Activated naive CD4-positive, alpha-beta T cell treated with anti-CD3 and anti-CD28 coated beads, Interleukin-2, amount 50 U/mL, for 72 hours (primary cell): Measurements from ENCODE around the gene HEPACAM. TPM values are rescaled to one million over a fixed set of nuclear protein-coding genes. Genes with fewer than 3 reads are reported as not detected.
"Not testable (repeated sequence)": the region's sequence is repeated elsewhere in the genome, so short reads cannot be mapped to it uniquely, and the experiment has no call there.

ENCODE experiments used
- ATAC-seq, 2 donors: fragments of 150-1000 bp; cut with Tn5 transposase; 2 replicates each; pipeline ENCODE4 v1.10.0; 2021; ENCODE audit warnings: mild to moderate bottlenecking in 2 of 2, moderate library complexity in 2 of 2
- DNase-seq, 2 donors: peaks; one replicate each; pipeline ENCODE4 v3.0.0; 2021 to 2022; ENCODE audit warnings: low spot score in 2 of 2
- H3K27ac Mint-ChIP-seq, 2 donors: one replicate each; pipeline ENCODE4 v1.8.0; 2022; ENCODE audit warnings: mild to moderate bottlenecking in 2 of 2, mixed read lengths in 2 of 2
- H3K36me3 Mint-ChIP-seq, 2 donors: one replicate each; pipeline ENCODE4 v1.8.0; 2022; ENCODE audit warnings: mixed read lengths in 2 of 2
- H3K9me3 Mint-ChIP-seq, 2 donors: one replicate each; pipeline ENCODE4 v1.8.0; 2022; ENCODE audit warnings: mixed read lengths in 2 of 2
- total RNA-seq, 2 donors: library from RNA; stranded (reverse); gene quantifications; one replicate each; pipeline ENCODE4 v1.2.3, GENCODE V29; 2022

Gene HEPACAM
- not detected for total RNA-seq

DNA sequence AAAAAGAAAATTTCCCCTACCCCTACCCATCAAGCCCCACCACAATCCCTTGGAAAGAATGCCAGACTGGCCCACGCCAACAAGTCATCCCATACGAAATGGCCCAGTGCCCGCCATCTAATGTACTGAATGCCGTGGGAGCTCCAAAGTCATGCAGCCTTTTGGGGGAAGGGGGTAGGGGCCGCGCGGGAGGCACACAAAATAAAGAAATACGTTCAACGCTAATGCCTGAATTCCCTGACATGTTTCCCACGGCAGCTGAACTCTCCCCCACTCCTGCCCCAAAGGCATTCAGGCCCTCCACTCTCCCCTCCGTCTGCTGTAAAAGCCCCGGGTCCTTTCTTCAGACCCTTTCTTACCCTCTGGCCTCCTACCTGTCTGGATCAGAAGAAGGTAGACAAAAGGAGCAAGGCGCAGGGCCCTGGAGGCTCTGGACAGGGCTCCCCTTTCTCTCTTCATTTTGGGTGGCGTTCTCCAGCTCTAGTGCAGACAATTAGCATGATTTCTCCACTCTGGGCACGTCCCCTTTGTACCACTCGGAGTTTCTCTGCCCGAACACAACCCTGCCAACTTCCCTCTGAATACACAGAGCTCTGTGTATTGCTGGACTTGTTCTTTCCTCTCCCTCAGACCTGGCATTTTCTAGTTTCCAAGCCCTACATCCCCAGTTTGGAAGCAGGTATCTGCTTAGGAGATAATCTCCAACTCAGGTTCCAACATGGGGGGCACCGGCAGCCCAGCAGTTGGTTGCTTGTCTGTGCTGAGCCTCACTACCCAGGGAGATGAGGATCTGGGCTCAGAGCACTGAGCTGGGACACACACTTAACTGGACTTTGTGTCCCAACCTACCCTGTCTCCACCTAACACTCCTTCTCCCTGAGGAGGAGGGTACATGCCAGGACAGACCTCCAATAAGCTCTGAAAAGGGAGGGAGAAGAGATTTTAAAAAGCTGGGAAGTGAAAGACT lies at the start of gene HEPACAM:
TSS of gene HEPACAM (minus strand) at position 500 of the 967 bp plus-strand sequence. CDS start at position 459, 41 bp downstream.
- Mint-ChIP-seq H3K9me3 (no peaks in the 10 kb centered on the region), H3K36me3 (no peaks in the 10 kb centered on the region), H3K27ac (no peak within 1 kb of the TSS)
- DNase-seq (no peak), ATAC-seq (no peak)

DNA sequence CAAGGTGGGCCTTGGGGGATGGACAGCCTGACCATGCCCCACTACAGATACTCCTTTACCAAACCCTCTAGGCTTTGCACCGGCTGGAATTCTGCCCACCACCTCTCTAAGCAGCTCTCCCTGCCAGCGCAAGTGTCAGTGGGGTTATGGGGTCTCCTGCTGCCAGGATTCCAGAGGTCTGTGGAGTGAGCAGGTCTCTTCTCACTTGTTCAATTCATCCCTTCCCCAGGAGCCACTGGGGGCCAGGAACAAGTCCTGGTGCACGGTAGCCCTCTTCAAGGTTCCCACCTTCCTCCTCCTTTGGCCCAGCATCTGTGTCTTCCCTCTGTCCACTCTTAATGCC lies 48.6 kb upstream of the HEPACAM start:
- DNase-seq (no peak), ATAC-seq (no peak)
- peaks cover 49 to 69% of the 10 kb centered on the region in 2 donors for H3K36me3 Mint-ChIP-seq
- H3K9me3 Mint-ChIP-seq, result peaks cover 18% of the 10 kb centered on the region in 2 donors
- H3K27ac Mint-ChIP-seq, result no peak overlapping the region

DNA sequence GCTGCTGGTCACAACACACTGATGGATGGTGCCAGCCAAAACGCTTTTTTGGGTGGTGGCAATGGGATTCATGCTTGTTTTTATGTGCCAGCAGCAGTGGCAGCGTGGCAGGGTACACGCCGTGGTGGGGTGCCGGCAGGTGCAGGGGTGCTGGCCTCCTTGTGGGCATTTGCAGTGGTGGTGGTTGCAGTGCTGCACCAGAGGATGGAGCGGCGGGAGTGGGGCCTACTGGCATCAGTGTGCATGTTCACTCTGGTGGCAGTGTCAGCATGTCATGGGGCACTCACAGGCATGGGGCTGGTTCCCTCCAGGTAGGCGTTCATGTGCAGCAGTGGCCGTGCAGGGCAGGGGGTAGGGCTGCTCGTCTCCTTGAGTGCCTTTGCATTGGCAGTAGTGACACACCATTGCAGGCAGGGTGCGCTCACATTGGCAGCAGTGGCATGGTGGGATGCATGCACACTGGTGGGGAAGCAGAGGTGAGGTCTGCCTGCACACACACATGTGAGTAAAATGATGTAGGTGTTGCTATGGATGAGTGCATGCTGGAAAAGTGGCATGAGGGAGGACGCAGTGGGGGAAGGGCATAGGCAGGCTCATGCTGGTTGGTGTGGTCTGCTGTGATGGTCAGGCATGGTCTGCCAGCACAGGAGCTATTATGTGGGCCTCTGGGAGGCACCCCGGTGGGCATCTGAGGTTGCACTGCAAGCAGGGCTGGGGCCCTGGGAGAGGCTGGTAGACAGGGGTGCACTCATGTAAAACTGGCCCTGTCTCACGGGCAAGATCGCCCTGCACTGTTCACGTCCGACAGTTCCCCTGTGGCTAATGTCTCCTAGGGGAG lies 48.0 kb upstream of the HEPACAM start:
- Mint-ChIP-seq H3K9me3 (peaks cover 21 to 22% of the 10 kb centered on the region in 2 donors), H3K27ac (no peak overlapping the region), H3K36me3 (peaks cover 55 to 73% of the 10 kb centered on the region in 2 donors)
- DNase-seq (no peak), ATAC-seq (no peak)

DNA sequence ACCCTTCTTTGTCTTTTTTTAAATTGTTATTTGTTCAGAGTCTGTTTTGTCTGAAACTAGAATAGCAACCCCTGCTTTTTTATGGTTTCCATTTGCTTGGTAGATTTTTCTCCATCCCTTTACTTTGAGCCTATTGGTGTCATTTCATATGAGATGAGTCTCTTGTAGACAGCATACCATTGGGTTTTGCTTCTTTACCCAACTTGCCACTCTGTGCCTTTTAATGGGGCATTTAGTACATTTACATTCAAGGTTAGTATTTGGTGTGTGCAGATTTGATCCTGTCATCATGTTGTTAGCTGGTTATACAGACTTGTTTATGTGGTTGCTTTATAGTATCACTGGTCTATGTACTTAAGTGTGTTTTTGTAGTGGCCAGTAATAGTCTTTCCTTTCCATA lies 46.2 kb upstream of the HEPACAM start:
- peaks cover 58 to 75% of the 10 kb centered on the region in 2 donors for H3K36me3 Mint-ChIP-seq

DNA sequence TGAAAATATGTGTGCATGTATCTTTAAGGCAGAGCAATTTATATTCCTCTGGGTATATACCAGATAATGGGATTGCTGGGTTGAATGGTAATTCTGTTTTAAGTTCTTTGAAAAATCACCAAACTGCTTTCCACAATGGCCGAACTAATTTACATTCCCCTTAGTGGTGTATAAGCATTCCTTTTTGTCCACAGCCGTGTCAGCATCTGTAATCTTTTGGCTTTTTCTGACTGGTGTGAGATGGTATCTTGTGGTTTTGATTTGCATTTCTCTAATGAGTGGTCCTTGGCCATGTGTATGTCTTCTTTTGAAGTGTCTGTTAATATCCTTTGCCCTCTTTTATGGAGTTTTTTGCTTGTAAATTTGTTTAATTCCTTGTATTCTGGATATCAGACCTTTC lies 42.5 kb upstream of the HEPACAM start:
- no peak for ATAC-seq
- H3K36me3 Mint-ChIP-seq, result peaks cover 53 to 55% of the 10 kb centered on the region in 2 donors
- H3K9me3 Mint-ChIP-seq, result peaks cover 28 to 29% of the 10 kb centered on the region in 2 donors
- no peak overlapping the region for H3K27ac Mint-ChIP-seq
- DNase-seq, result no peak

More for the DNA sequence above, 46.2 kb upstream of the HEPACAM start:
- ATAC-seq (no peak), DNase-seq (no peak)
- Mint-ChIP-seq H3K9me3 (peaks cover 28 to 29% of the 10 kb centered on the region in 2 donors), H3K27ac (no peak overlapping the region)

DNA sequence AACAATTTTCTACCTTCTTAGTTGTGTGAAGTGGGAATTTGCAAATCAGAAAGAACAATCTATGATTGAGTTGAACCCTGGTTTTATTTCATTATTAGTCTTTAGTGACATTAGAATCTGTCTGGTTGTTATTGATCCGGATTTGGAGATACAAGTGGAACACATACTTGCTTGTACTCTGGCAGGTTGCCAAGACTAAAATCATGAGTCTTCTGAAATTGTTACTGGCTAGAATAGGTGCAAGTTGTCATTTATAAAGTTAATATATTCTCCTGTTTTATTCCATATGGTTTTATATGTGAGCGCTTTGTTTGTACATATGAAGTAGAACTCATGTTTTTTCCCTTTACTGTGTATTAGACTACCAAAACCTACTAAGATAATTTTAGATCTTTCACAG lies 41.2 kb upstream of the HEPACAM start:
- no peak for ATAC-seq
- DNase-seq, result no peak
- no peak overlapping the region for H3K27ac Mint-ChIP-seq
- peaks cover 40 to 42% of the 10 kb centered on the region in 2 donors for H3K36me3 Mint-ChIP-seq
- H3K9me3 Mint-ChIP-seq, result peaks cover 22 to 26% of the 10 kb centered on the region in 2 donors

- H3K9me3 Mint-ChIP-seq, result peaks cover 18 to 24% of the 10 kb centered on the region in 2 donors
- no peak for DNase-seq
- H3K36me3 Mint-ChIP-seq, result peaks cover 35 to 38% of the 10 kb centered on the region in 2 donors
- no peak for ATAC-seq
- H3K27ac Mint-ChIP-seq, result no peak overlapping the region
Measured at GRCh38 chr11:124976531-124976930, 40.7 kb upstream of the HEPACAM start.

- DNase-seq (no peak), ATAC-seq (no peak)
- Mint-ChIP-seq H3K27ac (no peak overlapping the region), H3K36me3 (no peaks in the 10 kb centered on the region), H3K9me3 (no peaks in the 10 kb centered on the region)
Measured at GRCh38 chr11:124971810-124972209, 36.0 kb upstream of the HEPACAM start.

GRCh38 chr11:124970925-124971324 lies 35.1 kb upstream of the HEPACAM start:
- no peak for ATAC-seq
- no peak for DNase-seq
- no peaks in the 10 kb centered on the region for H3K36me3 Mint-ChIP-seq
- H3K9me3 Mint-ChIP-seq, result no peaks in the 10 kb centered on the region
- H3K27ac Mint-ChIP-seq, result no peak overlapping the region

GRCh38 chr11:124968197-124968596 lies 32.4 kb upstream of the HEPACAM start:
- H3K36me3 Mint-ChIP-seq, ATAC-seq, H3K27ac Mint-ChIP-seq, DNase-seq, H3K9me3 Mint-ChIP-seq: not testable (repeated sequence)

DNA sequence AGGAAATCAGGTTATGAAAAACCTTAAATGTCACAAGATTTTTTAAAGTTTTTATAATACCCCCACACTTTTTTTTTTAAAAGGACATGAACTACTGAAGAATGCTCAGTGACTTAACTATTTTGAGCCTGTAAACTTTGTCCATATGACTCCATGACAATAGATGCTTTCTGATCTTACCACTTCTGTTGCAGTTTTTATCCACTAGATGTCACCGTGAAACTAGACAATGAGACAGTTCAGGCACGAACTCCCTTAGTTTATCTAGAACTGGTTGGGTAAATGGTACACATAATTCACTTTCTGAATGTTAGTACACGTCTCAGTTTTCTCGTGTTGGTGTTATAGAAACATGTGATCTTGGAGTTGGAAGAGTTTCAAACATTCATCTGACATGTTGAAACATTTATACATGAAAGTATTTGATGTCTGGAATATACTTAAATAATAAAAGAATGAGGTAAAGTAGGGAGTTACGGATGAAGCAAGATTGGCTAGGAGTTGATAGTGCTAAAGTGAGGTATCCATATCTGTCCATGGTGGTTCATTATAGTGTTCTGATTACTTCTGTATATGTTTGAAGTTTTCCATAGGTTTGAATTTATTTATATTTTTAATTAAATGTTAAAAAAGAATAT lies 26.2 kb upstream of the HEPACAM start:
- ATAC-seq (peak; percentile 68 to 90), DNase-seq (peak in 1 of 2 donors; percentile 12)
- Mint-ChIP-seq H3K36me3 (peaks cover 0 to 5% of the 10 kb centered on the region in 2 donors), H3K9me3 (no peaks in the 10 kb centered on the region), H3K27ac (no peak overlapping the region)

GRCh38 chr11:124955035-124955434 lies 19.2 kb upstream of the HEPACAM start:
- no peak for DNase-seq
- Mint-ChIP-seq H3K27ac (no peak overlapping the region), H3K9me3 (no peaks in the 10 kb centered on the region), H3K36me3 (no peaks in the 10 kb centered on the region)
- no peak for ATAC-seq

- Mint-ChIP-seq H3K9me3 (no peaks in the 10 kb centered on the region), H3K36me3 (no peaks in the 10 kb centered on the region), H3K27ac (no peak overlapping the region)
- ATAC-seq (no peak), DNase-seq (no peak)
Measured at GRCh38 chr11:124954590-124954955, 18.7 kb upstream of the HEPACAM start.

DNA sequence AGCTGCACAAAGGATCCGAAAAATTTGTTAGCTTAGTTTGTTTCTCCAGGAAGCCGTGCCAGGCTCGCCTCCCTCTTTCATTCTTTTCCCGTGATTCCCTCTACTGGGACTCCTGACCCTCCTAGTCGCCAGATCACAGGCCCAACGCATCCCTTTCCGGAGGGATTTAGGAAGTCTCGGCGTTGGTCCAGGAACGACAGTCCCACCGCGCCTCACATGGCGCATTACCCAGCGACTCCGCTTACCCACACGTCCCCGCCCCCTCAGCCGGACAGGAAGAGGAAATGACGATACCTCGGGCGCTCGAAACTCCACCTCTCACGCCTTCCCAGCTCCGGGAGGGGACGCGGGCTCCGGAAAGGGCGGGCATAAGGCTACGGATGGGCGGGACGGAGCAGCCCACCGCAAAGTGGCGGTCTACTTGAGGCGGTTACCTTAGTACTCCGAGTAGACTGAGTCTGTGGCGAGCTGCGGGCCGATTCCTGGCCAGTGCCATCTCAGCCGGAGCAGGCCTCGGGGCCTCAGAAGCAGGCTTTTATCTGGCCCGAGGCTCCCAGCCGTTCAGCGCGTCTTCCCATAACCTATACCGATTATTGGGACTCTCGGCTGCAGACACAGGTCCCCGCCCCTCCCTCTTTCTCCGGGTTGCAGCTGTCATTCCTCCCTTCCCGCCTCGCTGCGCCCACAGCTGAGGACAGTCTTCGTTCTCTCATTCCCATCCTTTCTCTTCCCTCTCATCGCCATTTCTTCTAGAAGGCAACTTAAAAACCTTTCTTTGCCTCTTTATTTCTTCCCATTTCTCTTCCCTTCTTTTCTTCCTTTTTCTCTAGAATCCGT lies 18.1 kb upstream of the HEPACAM start, which contains the start of gene CCDC15:
TSS of gene CCDC15 (plus strand) at position 450 of the 837 bp plus-strand sequence. CDS start 531 bp downstream, outside the sequence.
- ATAC-seq (peak; percentile 98 to 100), DNase-seq (peak; percentile 90 to 97)
- Mint-ChIP-seq H3K36me3 (no peaks in the 10 kb centered on the region), H3K9me3 (no peaks in the 10 kb centered on the region), H3K27ac (no peak within 1 kb of the TSS)

GRCh38 chr11:124951341-124951740 lies 15.5 kb upstream of the HEPACAM start:
- peaks cover 7 to 12% of the 10 kb centered on the region in 2 donors for H3K9me3 Mint-ChIP-seq
- H3K27ac Mint-ChIP-seq, result no peak overlapping the region
- DNase-seq (no peak), ATAC-seq (no peak)
- peaks cover 7 to 9% of the 10 kb centered on the region in 2 donors for H3K36me3 Mint-ChIP-seq
